ENCODE measurements around the gene WASF1.

- no peak for TF ChIP-seq SP1 (CRISPR knock-in tag; conservative IDR thresholded peaks at IDR 0.05)
- TF ChIP-seq ATF2 (CRISPR knock-in tag; IDR thresholded peaks at IDR 0.05; ENCODE audit: borderline replicate concordance, low read depth), result no peak
- TF ChIP-seq GABPB1 (CRISPR knock-in tag; IDR thresholded peaks at IDR 0.05), result no peak
- TF ChIP-seq CTCF (IDR thresholded peaks at IDR 0.05), result no peak
- no peak for TF ChIP-seq NFYB (CRISPR knock-in tag; conservative IDR thresholded peaks at IDR 0.05; ENCODE audit: low read depth)
These were observed 36.7 kb upstream of the WASF1 start for GRCh38 chr6:110216140-110216539.

All from WTC11 (cell line).